Measurements from ENCODE around the gene PABPC1L.

PABPC1L gene

GRCh38 chr20:44941120-44941691 is 31.3 kb downstream of the PABPC1L start:
- no peak for TF ChIP-seq CTCF (IDR thresholded peaks at IDR 0.05; ENCODE audit: low read depth, low read length)
- no peak for DNase-seq (ENCODE audit: low read depth in 2 of 2)
- no peak overlapping the region for H3K4me3 ChIP-seq (replicated peaks in 1 of 2; ENCODE audit: low read depth in 2 of 2, low read length in 2 of 2)

- no peak for DNase-seq (ENCODE audit: low read depth in 2 of 2)
- no peak overlapping the region for H3K4me3 ChIP-seq (replicated peaks in 1 of 2; ENCODE audit: low read depth in 2 of 2, low read length in 2 of 2)
- TF ChIP-seq CTCF (IDR thresholded peaks at IDR 0.05; ENCODE audit: low read depth, low read length), result no peak
Observed at GRCh38 chr20:44942264-44942973, 32.6 kb downstream of the PABPC1L start.

GRCh38 chr20:44943828-44944227 is 34.0 kb downstream of the PABPC1L start:
- no peak for DNase-seq (ENCODE audit: low read depth in 2 of 2)
- H3K4me3 ChIP-seq (replicated peaks in 1 of 2; ENCODE audit: low read depth in 2 of 2, low read length in 2 of 2), result no peak overlapping the region
- no peak for TF ChIP-seq CTCF (IDR thresholded peaks at IDR 0.05; ENCODE audit: low read depth, low read length)

- no peak for DNase-seq (ENCODE audit: low read depth in 2 of 2)
- no peak for TF ChIP-seq CTCF (IDR thresholded peaks at IDR 0.05; ENCODE audit: low read depth, low read length)
- H3K4me3 ChIP-seq (replicated peaks in 1 of 2; ENCODE audit: low read depth in 2 of 2, low read length in 2 of 2), result no peak overlapping the region
Observed at GRCh38 chr20:44945261-44945660, 35.4 kb downstream of the PABPC1L start.

GRCh38 chr20:44946271-44946852 is 36.5 kb downstream of the PABPC1L start:
- TF ChIP-seq CTCF (IDR thresholded peaks at IDR 0.05; ENCODE audit: low read depth, low read length), result no peak
- DNase-seq (ENCODE audit: low read depth in 2 of 2), result no peak
- H3K4me3 ChIP-seq (replicated peaks in 1 of 2; ENCODE audit: low read depth in 2 of 2, low read length in 2 of 2), result no peak overlapping the region

- no peak for TF ChIP-seq CTCF (IDR thresholded peaks at IDR 0.05; ENCODE audit: low read depth, low read length)
- no peak overlapping the region for H3K4me3 ChIP-seq (replicated peaks in 1 of 2; ENCODE audit: low read depth in 2 of 2, low read length in 2 of 2)
- no peak for DNase-seq (ENCODE audit: low read depth in 2 of 2)
Observed at GRCh38 chr20:44948107-44948506, 38.2 kb downstream of the PABPC1L start.
